PC-9 (cell line): Measurements from ENCODE around the gene DNAJC15.

Experiments
- CTCF ChIP-seq: fragments of 200-600 bp; sonication (generic); conservative IDR thresholded peaks from 2 replicates; pipeline ENCODE4 v1.6.1; 2017; ENCODE audit warnings: mixed run types, antibody characterized with exemption, mild to moderate bottlenecking, moderate library complexity
- EZH2 ChIP-seq: fragments of 200-600 bp; sonication (generic); IDR thresholded peaks from 2 replicates; pipeline ENCODE4 v1.8.0; 2017; ENCODE audit warnings: antibody characterized with exemption, low read depth

GRCh38 chr13:43159026-43159461 is 135.7 kb downstream of the DNAJC15 start:
- TF ChIP-seq CTCF, result no peak
- no peak for TF ChIP-seq EZH2
